GM19397 (cell line): ENCODE measurements around the gene CTRB1.
"Not testable (repeated sequence)": the region's sequence is repeated elsewhere in the genome, so short reads cannot be mapped to it uniquely, and the experiment has no call there.

Experiments
- ATAC-seq: cut with Tn5 transposase; IDR thresholded peaks from one replicate; pipeline ENCODE4 v1.9.1; 2021; ENCODE audit warnings: mild to moderate bottlenecking, moderate library complexity; ENCODE audit not compliant: unreplicated experiment

CTRB1 gene

DNA sequence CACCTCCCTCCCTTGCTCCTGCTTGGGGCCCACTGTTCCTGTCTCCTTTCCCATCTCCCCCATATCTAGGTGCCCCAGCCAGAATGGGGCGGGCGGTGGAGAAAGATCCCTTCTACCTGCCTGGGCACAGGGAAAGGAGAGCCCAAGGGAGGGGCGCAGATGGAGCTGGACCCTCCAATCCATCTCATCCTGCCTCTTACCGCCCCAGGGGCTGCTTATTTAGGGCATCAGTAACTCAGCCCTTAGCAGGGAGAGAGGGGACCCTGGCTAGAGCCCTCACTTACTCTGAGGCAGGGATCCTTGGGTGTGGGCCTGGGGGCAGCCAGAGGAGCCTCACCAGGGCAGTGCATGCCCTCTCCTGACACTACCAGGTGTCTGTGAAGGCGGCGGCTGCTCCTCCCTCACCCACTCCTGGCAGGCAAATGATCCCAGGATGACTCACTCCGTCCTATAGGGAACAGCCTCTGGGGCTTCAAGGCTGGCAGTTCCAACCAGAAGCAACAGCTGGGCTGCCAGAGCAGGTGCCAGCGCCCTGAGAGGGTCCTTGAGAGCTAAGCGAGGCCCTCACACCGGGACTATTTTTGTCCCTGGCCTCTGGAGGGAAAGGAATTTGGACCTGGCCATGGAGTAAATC, 49.0 kb downstream of the CTRB1 start:
- ATAC-seq: no peak

DNA sequence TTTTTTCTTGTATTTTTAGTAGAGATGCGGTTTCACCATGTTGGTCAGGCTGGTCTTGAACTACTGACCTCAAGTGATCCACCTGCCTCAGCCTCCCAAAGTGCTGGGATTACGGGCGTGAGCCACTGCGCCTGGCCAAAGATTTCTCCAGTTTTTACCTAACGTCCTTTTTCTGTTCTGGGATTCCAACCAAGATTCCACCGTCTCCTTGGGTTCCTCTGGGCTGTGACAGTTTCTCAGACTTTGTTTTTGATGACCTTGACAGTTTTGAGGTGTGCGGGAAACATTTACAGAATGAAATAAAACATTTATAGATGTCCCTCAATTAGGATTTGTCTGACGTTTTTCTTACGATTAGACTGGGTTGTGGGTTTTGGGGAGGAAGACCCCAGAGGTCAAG, 50.6 kb downstream of the CTRB1 start:
- not testable (repeated sequence) for ATAC-seq

- no peak for ATAC-seq
Observed at GRCh38 chr16:75271441-75272096, 52.8 kb downstream of the CTRB1 start.

DNA sequence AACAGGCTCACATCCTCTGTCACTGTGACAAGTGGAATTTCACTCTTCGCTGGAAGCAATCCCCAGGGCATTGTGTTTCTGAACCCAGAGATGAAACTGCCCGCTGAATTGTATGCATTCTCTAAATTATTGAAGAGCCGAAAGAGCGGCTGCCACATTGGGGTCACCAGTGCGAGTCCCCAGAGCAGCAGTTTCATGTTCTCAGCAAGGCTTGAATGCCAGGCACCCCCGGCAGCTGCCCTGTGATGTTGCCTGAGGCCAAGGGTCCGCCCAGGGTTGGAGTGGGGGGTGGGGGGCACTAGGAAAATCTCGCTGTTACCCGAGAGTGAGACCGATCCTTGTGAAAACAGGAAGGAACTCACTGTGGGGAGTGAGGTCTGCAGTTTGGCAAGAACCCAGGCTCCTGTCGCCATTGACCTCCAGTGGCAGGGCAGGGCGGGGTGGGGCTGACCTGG, 53.3 kb downstream of the CTRB1 start:
- ATAC-seq: no peak

GRCh38 chr16:75272629-75273028, 53.8 kb downstream of the CTRB1 start:
- not testable (repeated sequence) for ATAC-seq

DNA sequence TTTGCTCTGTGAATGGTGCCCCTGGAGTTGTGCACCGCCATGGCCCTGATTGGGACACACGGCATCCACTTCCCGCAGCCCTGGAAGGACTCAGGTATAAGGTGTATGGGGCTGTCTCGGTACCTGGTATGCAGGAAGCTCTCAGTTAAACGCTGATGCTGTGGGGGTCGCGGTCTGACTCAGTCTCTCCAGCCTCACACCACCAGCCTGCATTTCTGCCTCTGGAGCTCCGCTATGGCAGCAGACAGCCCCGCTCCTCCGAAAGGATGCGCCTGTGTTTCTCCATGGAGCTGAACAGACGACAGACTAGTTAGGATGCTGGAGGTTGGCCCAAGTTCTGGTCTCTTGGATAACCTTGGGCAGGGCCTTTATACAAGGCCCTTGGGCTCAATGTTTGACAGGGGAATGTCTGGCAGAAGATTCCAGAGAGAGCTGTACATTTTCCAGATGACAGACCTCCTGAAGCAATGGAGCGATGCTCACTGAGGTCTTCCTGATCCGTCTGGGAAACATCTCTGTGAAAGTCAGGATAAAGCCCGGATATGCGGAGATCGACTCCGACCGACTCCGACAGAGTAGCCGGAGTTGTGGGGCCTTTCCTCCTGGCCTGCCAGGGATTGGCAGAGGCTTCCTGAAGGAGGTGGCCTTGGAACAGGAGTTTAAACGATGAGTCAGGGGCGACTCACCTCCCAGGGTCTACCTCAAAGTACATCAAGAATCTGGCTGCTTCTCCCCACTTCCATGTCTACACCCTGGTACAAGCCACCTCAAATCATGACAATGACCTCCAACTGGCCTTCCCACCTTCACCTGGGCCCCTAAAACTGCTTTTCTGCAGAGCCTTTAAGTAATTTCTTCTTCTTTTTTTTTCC, 54.5 kb downstream of the CTRB1 start:
- no peak for ATAC-seq
